NCI-H748 (cell line): ENCODE results near the gene GRID1.
"Not testable (repeated sequence)": the region's sequence is repeated elsewhere in the genome, so short reads cannot be mapped to it uniquely, and the experiment has no call there.

ENCODE experiments used
- DNase-seq: peaks from one replicate; lab custom pipeline; 2025; ENCODE audit not compliant: unreplicated experiment; lab: John Stamatoyannopoulos, UW

The GRID1 gene

GRCh38 chr10:85789982-85790789 is 576.4 kb downstream of the GRID1 start:
- no peak for DNase-seq

- no peak for DNase-seq
Observed at GRCh38 chr10:85789125-85789524, 577.5 kb downstream of the GRID1 start.

DNA sequence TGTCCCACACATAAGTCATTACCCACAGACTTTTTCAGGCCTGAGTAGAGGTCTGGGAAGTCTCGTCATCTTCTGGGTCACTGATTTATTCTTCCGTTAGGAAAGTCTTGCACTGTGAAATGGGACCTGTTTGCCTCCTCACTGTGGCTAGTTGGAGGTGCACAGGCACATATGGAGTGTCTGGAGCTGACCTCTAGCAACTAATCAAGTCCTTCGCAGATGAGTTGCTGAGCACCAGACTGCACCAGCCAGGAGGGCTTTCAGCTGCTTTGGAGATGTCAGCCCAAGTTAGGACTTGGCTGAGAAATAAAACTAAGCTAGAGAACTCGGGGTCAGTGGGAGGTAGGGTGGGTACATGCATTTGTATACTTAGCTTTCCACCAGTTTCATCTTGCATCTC is 578.0 kb downstream of the GRID1 start:
- no peak for DNase-seq

GRCh38 chr10:85787881-85788280 is 578.7 kb downstream of the GRID1 start:
- no peak for DNase-seq

DNA sequence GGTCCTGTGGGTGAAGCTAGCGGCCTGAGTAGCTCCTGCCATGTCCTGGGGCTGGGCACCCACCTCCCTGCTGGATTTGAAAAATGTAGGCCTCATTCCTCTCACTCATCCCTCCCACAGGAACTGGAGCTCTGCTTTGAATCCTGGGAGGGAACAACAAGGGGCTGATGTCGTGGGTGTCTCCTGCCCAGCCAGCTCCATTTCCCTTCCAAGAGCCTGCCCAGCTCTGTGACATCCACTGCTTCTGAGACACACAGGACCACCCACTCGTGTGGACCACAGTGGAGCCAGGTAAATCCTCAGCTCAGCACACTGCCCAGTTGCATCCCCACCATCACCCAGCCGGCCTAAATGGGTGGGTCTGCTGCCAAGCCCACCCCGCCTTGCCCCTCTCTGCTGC is 579.2 kb downstream of the GRID1 start:
- DNase-seq, result no peak

DNA sequence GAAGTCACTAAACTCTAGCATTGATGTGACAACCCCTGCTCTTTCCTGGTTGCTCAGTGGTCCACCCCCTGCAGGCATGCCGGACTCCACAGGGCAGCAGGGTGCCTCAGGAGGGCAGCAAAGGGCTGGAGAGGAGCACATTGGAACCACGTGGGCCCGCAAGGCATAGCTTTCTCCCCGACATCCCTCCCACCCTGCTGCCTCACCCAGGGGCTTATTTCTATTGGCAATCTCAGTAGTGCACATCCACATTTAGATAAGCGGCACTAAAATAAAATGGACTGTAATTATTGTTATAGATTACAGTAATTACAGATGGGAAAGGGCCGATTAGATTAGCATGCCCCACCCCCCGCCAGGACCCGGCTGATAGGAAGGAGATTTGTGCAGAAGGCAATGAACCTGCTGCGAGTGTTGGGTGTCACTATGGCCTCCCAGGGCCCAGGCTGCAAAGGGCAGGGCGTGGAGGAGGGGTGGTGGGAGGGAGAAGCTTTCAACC is 580.1 kb downstream of the GRID1 start:
- peak; percentile 70 for DNase-seq

DNA sequence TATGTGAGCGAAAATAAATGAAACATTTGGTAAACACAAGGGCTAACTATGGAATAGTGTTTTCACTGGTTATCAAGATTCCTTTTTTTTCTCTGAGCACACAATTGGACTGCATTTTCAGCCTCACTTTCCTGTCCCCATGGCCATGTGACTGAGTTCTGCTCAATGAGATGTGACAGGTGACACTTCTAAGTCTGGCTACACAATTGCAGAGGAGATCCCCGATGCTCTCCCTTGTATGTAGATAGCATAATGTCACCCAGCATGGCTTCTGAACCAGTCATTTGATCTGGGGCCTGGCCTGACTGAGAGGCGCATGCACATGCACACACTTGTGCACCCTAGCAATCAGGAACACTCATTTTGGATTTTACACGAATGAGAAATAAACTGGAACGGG is 581.8 kb downstream of the GRID1 start:
- DNase-seq, result no peak

DNA sequence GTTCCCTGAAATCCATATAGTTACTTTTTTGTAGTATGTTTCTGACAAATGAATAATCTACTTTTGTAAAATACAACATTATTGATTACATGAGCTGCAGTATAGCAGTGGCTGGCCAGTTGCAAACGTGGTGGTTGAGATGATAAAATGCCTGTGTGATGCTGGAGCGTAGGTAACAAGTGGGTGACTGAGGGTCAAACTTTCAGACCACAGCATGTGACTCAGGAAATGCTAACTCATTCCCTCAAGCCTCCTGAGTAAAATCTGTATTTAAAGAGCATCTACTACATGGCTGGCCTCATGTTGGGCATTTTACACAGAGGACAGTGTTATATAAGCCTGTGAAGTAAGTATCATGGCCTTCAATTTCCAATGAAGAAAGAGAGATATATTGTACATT is 585.2 kb downstream of the GRID1 start:
- DNase-seq, result no peak

DNA sequence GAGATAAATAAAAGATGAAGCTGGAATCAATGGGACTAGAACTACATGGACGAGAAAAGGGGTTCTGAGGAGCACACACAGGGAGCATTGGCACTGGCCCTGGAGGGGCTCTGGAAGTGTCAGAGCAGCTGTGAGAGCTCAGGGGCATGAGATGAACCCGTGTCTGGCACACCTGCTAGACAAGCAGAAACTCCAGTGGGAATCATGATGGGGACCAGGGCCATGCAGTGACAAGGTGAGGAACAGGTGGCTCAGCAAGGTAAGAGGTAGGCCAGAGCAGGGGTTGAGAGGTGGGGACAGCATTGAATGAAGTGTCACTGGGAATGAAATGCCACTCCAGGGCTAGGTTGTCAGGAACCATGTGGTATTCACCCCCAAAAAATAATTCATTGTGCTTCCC is 588.5 kb downstream of the GRID1 start:
- no peak for DNase-seq

GRCh38 chr10:85767891-85768290 is 598.7 kb downstream of the GRID1 start:
- DNase-seq, result no peak

- DNase-seq, result no peak
Observed at GRCh38 chr10:85764108-85764507, 602.5 kb downstream of the GRID1 start.

DNA sequence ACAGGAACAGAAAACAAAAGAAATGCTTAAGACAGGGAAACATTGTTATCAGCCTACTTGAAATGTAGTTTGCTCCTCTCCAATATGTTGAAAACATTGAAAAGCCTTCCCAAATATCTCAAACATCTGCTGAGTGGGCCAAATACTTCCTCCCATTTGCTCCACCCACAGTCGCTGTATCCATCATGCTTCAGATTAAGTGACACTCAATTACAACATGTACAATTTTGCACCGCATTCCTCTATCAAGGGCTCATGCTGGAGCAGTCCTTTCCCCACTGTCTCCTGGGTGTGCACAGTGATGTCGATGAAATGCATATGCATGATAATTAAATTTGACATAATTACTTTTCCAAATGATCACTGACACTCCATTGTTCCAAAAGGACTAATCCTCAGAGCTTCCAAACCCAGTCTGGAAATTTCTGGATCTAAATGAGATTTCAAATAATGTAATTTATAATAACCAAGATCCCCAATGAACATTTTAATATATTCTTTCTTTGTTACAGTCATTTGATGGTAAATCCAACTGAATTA is 604.6 kb downstream of the GRID1 start:
- no peak for DNase-seq

DNA sequence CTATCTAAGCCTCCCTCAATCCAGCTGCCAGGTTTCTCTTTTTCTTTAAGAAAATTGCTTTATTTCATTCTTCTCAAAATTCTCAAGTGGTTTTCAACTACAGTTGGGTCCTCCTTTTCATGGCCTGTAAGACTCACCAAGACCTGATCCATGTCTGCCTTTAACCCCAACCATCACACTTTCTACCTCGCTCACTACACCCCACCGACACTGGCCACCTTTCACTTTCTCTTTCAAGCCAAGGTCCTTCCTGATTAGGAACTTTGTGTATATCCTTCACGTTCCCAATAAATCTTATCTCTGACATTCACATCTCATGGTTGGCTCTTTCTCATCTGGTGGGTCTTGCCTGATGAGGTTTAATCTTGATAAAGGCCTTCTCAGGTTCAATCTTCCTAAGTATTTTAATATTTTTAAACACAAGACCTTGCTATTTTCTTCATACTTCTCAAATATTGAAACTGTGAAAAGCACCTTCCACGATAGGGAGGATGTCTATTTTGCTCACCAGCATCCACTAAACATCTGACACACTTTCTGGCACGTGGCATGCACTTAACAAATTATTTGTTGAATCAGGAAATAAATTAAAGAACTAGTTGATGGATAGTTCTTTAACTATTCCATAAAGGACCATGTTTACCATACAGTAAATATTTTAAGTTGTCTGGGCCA is 624.8 kb downstream of the GRID1 start:
- DNase-seq, result no peak

DNA sequence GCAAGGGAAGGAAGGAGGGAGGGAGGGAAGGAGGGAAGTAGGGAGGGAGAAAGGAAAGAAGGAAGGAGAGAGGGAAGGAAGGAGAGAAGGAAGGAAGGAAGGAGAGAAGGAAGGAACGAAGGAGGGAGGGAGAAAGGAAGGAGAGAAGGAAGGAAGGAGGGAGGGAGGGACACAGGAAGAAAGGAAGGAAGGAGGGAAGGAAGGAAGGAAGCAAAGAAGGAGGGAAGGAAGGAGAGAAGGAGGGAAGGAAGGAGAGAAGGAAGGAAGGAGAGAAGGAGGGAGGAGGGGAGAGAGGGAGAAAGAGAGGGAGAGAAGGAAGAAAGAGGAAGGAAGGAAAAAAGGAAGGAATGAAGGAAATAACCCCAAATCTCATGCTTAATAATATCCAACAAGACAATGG is 630.6 kb downstream of the GRID1 start:
- no peak for DNase-seq

GRCh38 chr10:85734791-85735190 is 631.8 kb downstream of the GRID1 start:
- DNase-seq, result no peak

- DNase-seq, result no peak
Observed at GRCh38 chr10:85724215-85724614, 642.4 kb downstream of the GRID1 start.

GRCh38 chr10:85720931-85721590 is 645.5 kb downstream of the GRID1 start:
- no peak for DNase-seq

DNA sequence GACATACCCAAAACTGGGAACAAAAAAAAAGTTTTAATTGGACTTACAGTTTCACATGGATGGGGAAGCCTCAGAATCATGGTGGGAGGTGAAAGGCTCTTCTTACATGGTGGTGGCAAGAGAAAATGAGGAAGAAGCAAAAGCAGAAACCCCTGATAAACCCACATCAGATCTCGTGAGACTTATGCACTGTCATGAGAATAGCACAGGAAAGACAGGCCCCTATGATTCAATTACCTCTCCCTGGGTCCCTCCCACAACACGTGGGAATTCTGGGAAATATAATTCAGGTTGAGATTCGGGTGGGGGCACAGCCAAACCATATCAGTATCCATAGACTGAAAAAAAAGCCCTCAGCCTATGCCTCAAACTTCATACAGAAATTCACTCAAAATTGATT is 647.2 kb downstream of the GRID1 start:
- no peak for DNase-seq

DNA sequence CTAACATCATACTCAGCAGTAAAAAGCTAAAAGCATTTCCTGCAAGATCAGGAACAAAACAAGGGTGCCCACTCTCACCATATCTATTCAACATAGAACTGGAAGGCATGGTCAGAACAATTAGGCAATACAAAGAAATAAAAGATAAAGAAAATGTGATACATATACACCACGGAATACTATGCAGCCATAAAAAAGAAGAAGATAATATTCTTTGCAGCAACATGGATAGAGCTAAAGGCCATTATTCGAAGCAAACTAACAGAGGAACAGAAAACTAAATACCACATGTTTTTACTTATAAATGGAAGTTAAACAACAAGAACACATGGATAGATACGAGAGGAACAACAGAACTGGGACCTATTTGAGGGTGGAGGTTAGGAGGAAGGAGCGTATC is 652.7 kb downstream of the GRID1 start:
- DNase-seq, result no peak

DNA sequence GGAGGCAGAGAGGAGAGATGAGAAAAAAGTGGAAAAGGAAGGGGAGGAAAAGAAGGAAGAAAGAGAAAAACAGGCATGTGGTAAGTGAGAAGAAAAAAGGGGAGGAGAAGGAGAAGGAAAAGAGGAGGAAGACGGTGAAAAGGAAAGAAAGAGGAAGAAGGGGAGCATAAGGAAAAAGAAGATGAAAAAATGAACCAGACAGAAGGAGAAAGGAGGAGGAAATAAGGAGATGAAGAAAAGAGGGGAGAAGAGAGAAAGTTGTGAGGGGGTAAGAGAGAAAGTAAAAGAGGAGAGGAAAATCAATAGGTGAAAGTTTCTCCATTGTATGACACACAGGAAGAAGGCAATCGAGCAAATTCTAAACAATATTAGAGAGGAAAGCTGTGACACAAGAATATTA is 663.8 kb downstream of the GRID1 start:
- no peak for DNase-seq

DNA sequence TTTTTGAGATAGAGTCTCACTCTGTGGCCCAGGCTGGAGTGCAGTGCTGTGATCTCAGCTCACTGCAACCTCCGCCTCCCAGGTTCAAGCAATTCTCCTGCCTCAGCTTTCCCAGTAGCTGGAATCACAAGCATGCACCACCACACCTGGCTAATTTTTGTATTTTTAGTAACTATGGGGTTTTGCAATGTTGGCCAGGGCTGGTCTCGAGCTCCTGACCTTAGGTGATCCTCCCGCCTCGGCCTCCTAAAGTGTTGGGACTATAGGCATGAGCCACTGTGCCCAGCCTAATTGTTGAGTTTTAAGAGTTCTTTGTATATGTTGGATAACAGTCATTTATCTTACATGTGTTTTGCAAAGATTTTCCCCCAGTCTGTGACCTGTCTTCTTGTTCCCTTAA is 667.5 kb downstream of the GRID1 start:
- DNase-seq, result not testable (repeated sequence)

GRCh38 chr10:85696893-85697292 is 669.7 kb downstream of the GRID1 start:
- DNase-seq, result no peak
